ENCODE measurements around the gene B3GALNT2. TPM values are rescaled to one million over a fixed set of nuclear protein-coding genes. Genes with fewer than 3 reads are reported as not detected.
"Not testable (repeated sequence)": the region's sequence is repeated elsewhere in the genome, so short reads cannot be mapped to it uniquely, and the experiment has no call there.

Gene B3GALNT2
- total and polyA plus RNA-seq, 2 of the 8 experiments (the other 6 are each of a cell fraction or from before 2014, with no cell fraction given), result 15.4 to 39.4 TPM

DNA sequence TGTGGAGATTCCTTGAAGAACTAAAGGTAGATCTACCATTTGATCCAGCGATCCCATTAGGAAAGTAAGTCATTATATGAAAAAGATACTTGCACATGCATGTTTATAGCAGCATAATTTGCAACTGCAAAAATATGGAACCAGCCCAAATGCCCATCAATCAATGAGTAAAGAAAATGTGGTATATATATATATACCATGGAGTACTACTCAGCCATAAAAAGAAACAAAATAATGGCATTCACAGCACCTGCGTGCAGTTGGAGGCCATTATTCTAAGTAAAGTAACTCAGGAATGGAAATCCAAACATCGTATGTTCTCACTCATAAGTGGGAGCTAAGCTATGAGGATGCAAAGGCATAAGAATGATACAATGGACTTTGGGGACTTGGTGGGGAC is 41.4 kb downstream of the B3GALNT2 start:
- H2BK5ac ChIP-seq (ENCODE audit: low read depth, low read length); H3K9me3 ChIP-seq (ENCODE audit: insufficient read depth in 2 of 2, low read depth in 1 of 2, low read length in 1 of 2); H3K18ac ChIP-seq (ENCODE audit: extremely low read depth, low read length); H3K23me2 ChIP-seq (ENCODE audit: low read depth, low read length); H2BK20ac ChIP-seq (ENCODE audit: low read length); H2AK5ac ChIP-seq (ENCODE audit: low read depth, low read length); H3K4me3 ChIP-seq (ENCODE audit: extremely low read depth in 1 of 4, insufficient read depth in 2 of 4, low read depth in 3 of 4, low read length in 4 of 4); H3K79me1 ChIP-seq (ENCODE audit: low read depth, low read length); POLR2A ChIA-PET (ENCODE audit: partially characterized antibody); FAIRE-seq; H2AFZ ChIP-seq (ENCODE audit: low read length); H4K91ac ChIP-seq (replicated peaks; ENCODE audit: insufficient read length, low read length); H4K5ac ChIP-seq (ENCODE audit: insufficient read length, low read depth, low read length); H2BK12ac ChIP-seq (ENCODE audit: low read depth, low read length); H3K4me2 ChIP-seq (ENCODE audit: insufficient read depth in 1 of 2, low read depth in 2 of 2, low read length in 2 of 2); H2BK120ac ChIP-seq (replicated peaks; ENCODE audit: low read depth, low read length); H3K9ac ChIP-seq (replicated peaks in 1 of 4; ENCODE audit: extremely low read depth in 1 of 4, low read depth in 3 of 4, low read length in 3 of 4); H3K4ac ChIP-seq (replicated peaks; ENCODE audit: insufficient read length, low read depth, low read length); H3K79me2 ChIP-seq (ENCODE audit: control insufficient read depth in 1 of 2, insufficient read depth in 2 of 2, low read length in 2 of 2); H3K14ac ChIP-seq (ENCODE audit: insufficient read length); H4K20me1 ChIP-seq (replicated peaks in 1 of 2; ENCODE audit: control insufficient read depth in 1 of 2, insufficient read depth in 2 of 2, low read length in 2 of 2); H4K8ac ChIP-seq (ENCODE audit: extremely low read depth, insufficient read depth, low read length); H3K4me1 ChIP-seq (replicated peaks in 1 of 4; ENCODE audit: control insufficient read depth in 3 of 4, insufficient read depth in 4 of 4, low read length in 3 of 4); DNase-seq (ENCODE audit: low read depth in 1 of 2, low spot score in 2 of 2); H2BK15ac ChIP-seq (ENCODE audit: low read length); H3K56ac ChIP-seq (replicated peaks; ENCODE audit: insufficient read length, low read depth, low read length); H3K23ac ChIP-seq (ENCODE audit: insufficient read length); H3K27ac ChIP-seq (ENCODE audit: low read depth, low read length); H3K27me3 ChIP-seq (replicated peaks in 1 of 4; ENCODE audit: control insufficient read depth in 3 of 4, extremely low read depth in 1 of 4, insufficient read depth in 3 of 4, low read length in 3 of 4): not testable (repeated sequence)
- H3K36me3 ChIP-seq (ENCODE audit: control insufficient read depth in 2 of 4, insufficient read depth in 4 of 4, low read length in 3 of 4), result peaks cover 0 to 17% (median 0%) of the 10 kb centered on the region in 4 experiments; a peak in 3 of 8 replicates
- CTCF ChIA-PET (ENCODE audit: partially characterized antibody), result interaction anchor here (0.6 kb wide), 1 partner anchor 12 kb away, joined by 3 read pairs; no protein-coding TSS in a partner anchor
- WGBS, 2 experiments (ENCODE audit: extremely low coverage in 1 of 2, insufficient coverage in 1 of 2, insufficient read length in 1 of 2, insufficient replicate concordance in 2 of 2, low coverage in 1 of 2, low lambda C conversion rate in 2 of 2, missing lambda C conversion rate in 1 of 2), result 95% methylated on average over 3 of the region's 3 CpGs; no CpG with 5 or more reads in 1 of the 2 experiments

Measured in H1 (cell line).